ENCODE measurements around the gene GNG5. TPM values are rescaled to one million over a fixed set of nuclear protein-coding genes. Genes with fewer than 3 reads are reported as not detected.

Gene GNG5
- 95.3 TPM for total RNA-seq

- Histone ChIP-seq H3K27me3 (no peaks in the 10 kb centered on the region), H3K9me3 (no peaks in the 10 kb centered on the region), H3K36me3 (no peaks in the 10 kb centered on the region), H3K4me3 (peak within 1 kb of the TSS; percentile 62 to 90), H3K27ac (peak within 1 kb of the TSS; percentile 95), H3K4me1 (peaks cover 37% of the 10 kb centered on the region)
- intact Hi-C loops (cut with DNase I): loop anchor here (10.0 kb wide), 1 partner anchor 749 kb away; the partner anchor contains the start of gene C1orf52
- TF ChIP-seq POLR2A (IDR thresholded peaks at IDR 0.05) (peak in 1 of 2 donors; percentile 63), POLR2AphosphoS5 (IDR thresholded peaks at IDR 0.05; ENCODE audit: insufficient read depth in 1 of 2, low read depth in 1 of 2) (peak; percentile 76 to 96), CTCF (IDR thresholded peaks at IDR 0.05) (no peak)
- DNase-seq (ENCODE audit: extremely low spot score in 2 of 2): peak; percentile 97
These were observed at the start of gene GNG5, which contains the start of gene SPATA1 for GRCh38 chr1:84506002-84506728. TSS of gene GNG5 (minus strand) at chr1:84506581. CDS start at chr1:84506091, 490 bp downstream. TSS of gene SPATA1 (plus strand) at chr1:84506386. CDS start at chr1:84516360, 9,974 bp downstream.

GRCh38 chr1:84550826-84551225 lies 44.4 kb upstream of the GNG5 start:
- Histone ChIP-seq H3K27ac (no peak overlapping the region), H3K4me3 (no peak overlapping the region), H3K4me1 (no peaks in the 10 kb centered on the region), H3K36me3 (peaks cover 0 to 8% of the 10 kb centered on the region in 2 donors), H3K27me3 (no peaks in the 10 kb centered on the region), H3K9me3 (no peaks in the 10 kb centered on the region)
- DNase-seq (ENCODE audit: extremely low spot score in 2 of 2): no peak
- TF ChIP-seq POLR2A (IDR thresholded peaks at IDR 0.05): no peak
- TF ChIP-seq POLR2AphosphoS5 (IDR thresholded peaks at IDR 0.05; ENCODE audit: insufficient read depth in 1 of 2, low read depth in 1 of 2): no peak
- TF ChIP-seq CTCF (IDR thresholded peaks at IDR 0.05): no peak
- intact Hi-C loops (cut with DNase I): no loop called here

- H3K9me3 ChIP-seq: no peaks in the 10 kb centered on the region
- no peaks in the 10 kb centered on the region for H3K27me3 ChIP-seq
- H3K27ac ChIP-seq: no peak overlapping the region
- DNase-seq (ENCODE audit: extremely low spot score in 2 of 2): no peak
- intact Hi-C loops (cut with DNase I): no loop called here
- H3K4me1 ChIP-seq: no peaks in the 10 kb centered on the region
- no peak for TF ChIP-seq POLR2AphosphoS5 (IDR thresholded peaks at IDR 0.05; ENCODE audit: insufficient read depth in 1 of 2, low read depth in 1 of 2)
- TF ChIP-seq CTCF (IDR thresholded peaks at IDR 0.05): no peak
- no peak for TF ChIP-seq POLR2A (IDR thresholded peaks at IDR 0.05)
- no peaks in the 10 kb centered on the region for H3K36me3 ChIP-seq
- no peak overlapping the region for H3K4me3 ChIP-seq
These were observed 35.3 kb upstream of the GNG5 start for GRCh38 chr1:84541679-84542078.

- Histone ChIP-seq H3K4me1 (no peaks in the 10 kb centered on the region), H3K9me3 (no peaks in the 10 kb centered on the region), H3K27me3 (no peaks in the 10 kb centered on the region), H3K4me3 (no peak overlapping the region), H3K36me3 (no peaks in the 10 kb centered on the region), H3K27ac (no peak overlapping the region)
- TF ChIP-seq POLR2AphosphoS5 (IDR thresholded peaks at IDR 0.05; ENCODE audit: insufficient read depth in 1 of 2, low read depth in 1 of 2) (no peak), CTCF (IDR thresholded peaks at IDR 0.05) (no peak), POLR2A (IDR thresholded peaks at IDR 0.05) (no peak)
- no peak for DNase-seq (ENCODE audit: extremely low spot score in 2 of 2)
- intact Hi-C loops (cut with DNase I): no loop called here
These were observed 34.4 kb upstream of the GNG5 start for GRCh38 chr1:84540759-84541158.

- no peak overlapping the region for H3K27ac ChIP-seq
- H3K27me3 ChIP-seq: no peaks in the 10 kb centered on the region
- H3K9me3 ChIP-seq: no peaks in the 10 kb centered on the region
- H3K36me3 ChIP-seq: no peaks in the 10 kb centered on the region
- intact Hi-C loops (cut with DNase I): no loop called here
- no peak overlapping the region for H3K4me3 ChIP-seq
- TF ChIP-seq POLR2AphosphoS5 (IDR thresholded peaks at IDR 0.05; ENCODE audit: insufficient read depth in 1 of 2, low read depth in 1 of 2): no peak
- TF ChIP-seq POLR2A (IDR thresholded peaks at IDR 0.05): no peak
- no peak for TF ChIP-seq CTCF (IDR thresholded peaks at IDR 0.05)
- no peaks in the 10 kb centered on the region for H3K4me1 ChIP-seq
- DNase-seq (ENCODE audit: extremely low spot score in 2 of 2): no peak
These were observed 33.6 kb upstream of the GNG5 start for GRCh38 chr1:84539972-84540371.
